HepG2 (cell line): ENCODE results near the gene PRDX6. TPM values are rescaled to one million over a fixed set of nuclear protein-coding genes. Genes with fewer than 3 reads are reported as not detected.

Source experiments
- AGO1 ChIP-seq: fragments of 200-400 bp; formaldehyde crosslinking; IDR thresholded peaks from 2 replicates; pipeline ENCODE4 v1.6.1; 2017; ENCODE audit warnings: mild to moderate bottlenecking, low read depth, low read length, moderate library complexity; ENCODE audit not compliant: poor library complexity, severe bottlenecking
- ATF1 ChIP-seq: IDR thresholded peaks from 2 replicates; pipeline ENCODE4 v1.6.1; 2016; ENCODE audit warnings: mild to moderate bottlenecking, control low read depth
- ATF6 ChIP-seq: sonication (generic); formaldehyde crosslinking; conservative IDR thresholded peaks from 2 replicates; pipeline ENCODE4 v1.4.0; 2020; ENCODE audit warnings: missing genetic modification reagents
- DMAP1 ChIP-seq: IDR thresholded peaks from 2 replicates; pipeline ENCODE4 v1.6.1; 2016
- GATAD1 ChIP-seq: IDR thresholded peaks from 2 replicates; pipeline ENCODE4 v1.6.1; 2016; ENCODE audit warnings: missing genetic modification reagents, missing compliant biosample characterization
- HNRNPUL1 ChIP-seq: fragments of 200-400 bp; formaldehyde crosslinking; IDR thresholded peaks from 2 replicates; pipeline ENCODE4 v1.6.1; 2017; ENCODE audit warnings: low read depth, mild to moderate bottlenecking, low read length, moderate library complexity
- KLF11 ChIP-seq: IDR thresholded peaks from 2 replicates; pipeline ENCODE4 v1.6.1; 2016; ENCODE audit warnings: missing compliant biosample characterization
- KLF16 ChIP-seq, 2 experiments: sonication (generic) in 1 of 2; formaldehyde crosslinking in 1 of 2; IDR thresholded peaks; 2 replicates each; pipeline versions ENCODE4 v1.6.1 to v1.8.0; 2016 to 2023; ENCODE audit warnings: missing genetic modification reagents in 2 of 2, missing compliant biosample characterization in 1 of 2
- TEAD3 ChIP-seq: optimal IDR thresholded peaks from 2 replicates; pipeline ENCODE3; 2016; ENCODE audit warnings: borderline replicate concordance
- THAP9 ChIP-seq: sonication (generic); formaldehyde crosslinking; IDR thresholded peaks from 2 replicates; pipeline ENCODE4; 2020; ENCODE audit warnings: missing genetic modification reagents, mild to moderate bottlenecking, borderline replicate concordance
- XRCC5 ChIP-seq: fragments of 200-400 bp; formaldehyde crosslinking; optimal IDR thresholded peaks from 2 replicates; pipeline ENCODE3; 2017; ENCODE audit warnings: mild to moderate bottlenecking, low read length
- ZBTB39 ChIP-seq: sonication (generic); formaldehyde crosslinking; IDR thresholded peaks from 2 replicates; pipeline ENCODE4 v1.5.0; 2020; ENCODE audit warnings: missing genetic modification reagents
- ZBTB43 ChIP-seq: sonication (generic); formaldehyde crosslinking; conservative IDR thresholded peaks from 2 replicates; pipeline ENCODE4 v1.4.0; 2020; ENCODE audit warnings: missing genetic modification reagents
- ZNF331 ChIP-seq: sonication (generic); formaldehyde crosslinking; IDR thresholded peaks from 2 replicates; pipeline ENCODE4 v1.4.0; 2020; ENCODE audit warnings: missing genetic modification reagents
- ZNF333 ChIP-seq: sonication (generic); formaldehyde crosslinking; IDR thresholded peaks from 2 replicates; pipeline ENCODE4 v1.4.0; 2020; ENCODE audit warnings: mild to moderate bottlenecking, missing genetic modification reagents, borderline replicate concordance
- ZSCAN29 ChIP-seq: sonication (generic); formaldehyde crosslinking; conservative IDR thresholded peaks from 2 replicates; pipeline ENCODE4 v1.4.0; 2020; ENCODE audit warnings: mild to moderate bottlenecking, missing genetic modification reagents
- polyA plus RNA-seq, 8 experiments: library from polyadenylated mRNA; depleted of rRNA in 3 of 8; stranded (reverse) in 7 of 8; unstranded in 1 of 8; fragments of >200 nt; fragmentation: Illumina TruSeq in 4 of 8; extraction: Trizol in 4 of 8; gene quantifications; 2 replicates each; pipeline versions ENCODE4 v1.2.1 to v1.2.3, GENCODE V29; 2011 to 2016; ENCODE audit warnings: low read depth in 4 of 8, missing spikeins in 1 of 8, mixed read lengths in 1 of 8; ENCODE audit not compliant: insufficient read depth in 1 of 8
- total RNA-seq, 5 experiments: library from RNA; depleted of rRNA; stranded (reverse); fragments of >200 nt; fragmentation: Illumina TruSeq; extraction: Trizol; gene quantifications; 2 replicates each; pipeline ENCODE4 v1.2.3, GENCODE V29; 2016; ENCODE audit warnings: low read depth in 1 of 5
- TF ChIP-seq, protein P1 (sequence below): IDR thresholded peaks from 2 replicates; pipeline ENCODE4 v1.6.1; 2018; ENCODE audit warnings: missing genetic modification reagents, mild to moderate bottlenecking, missing compliant biosample characterization
- TF ChIP-seq, protein P2 (sequence below): sonication (generic); formaldehyde crosslinking; IDR thresholded peaks from 2 replicates; pipeline ENCODE4 v1.4.0; 2020; ENCODE audit warnings: missing genetic modification reagents

Gene PRDX6
- total and polyA plus RNA-seq, 2 of the 13 experiments (the other 11 are each of a cell fraction or from before 2014, with no cell fraction given), result 224 to 309 TPM

- no peak for TF ChIP-seq ZBTB43
- TF ChIP-seq DMAP1, result 0 out of 2 replicates have a peak, but pooled peaks have one; percentile 13
- TF ChIP-seq THAP9, result no peak
- TF ChIP-seq ZNF331, result 0 out of 2 replicates have a peak, but pooled peaks have one; percentile 9
- TF ChIP-seq, protein P1, sequence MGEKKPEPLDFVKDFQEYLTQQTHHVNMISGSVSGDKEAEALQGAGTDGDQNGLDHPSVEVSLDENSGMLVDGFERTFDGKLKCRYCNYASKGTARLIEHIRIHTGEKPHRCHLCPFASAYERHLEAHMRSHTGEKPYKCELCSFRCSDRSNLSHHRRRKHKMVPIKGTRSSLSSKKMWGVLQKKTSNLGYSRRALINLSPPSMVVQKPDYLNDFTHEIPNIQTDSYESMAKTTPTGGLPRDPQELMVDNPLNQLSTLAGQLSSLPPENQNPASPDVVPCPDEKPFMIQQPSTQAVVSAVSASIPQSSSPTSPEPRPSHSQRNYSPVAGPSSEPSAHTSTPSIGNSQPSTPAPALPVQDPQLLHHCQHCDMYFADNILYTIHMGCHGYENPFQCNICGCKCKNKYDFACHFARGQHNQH (CRISPR knock-in tag), result no peak
- no peak for TF ChIP-seq ATF1
- no peak for TF ChIP-seq AGO1
- no peak; a peak in 1 of 4 replicates for TF ChIP-seq KLF16 (CRISPR knock-in tag; IDR thresholded peaks at IDR 0.05)
- no peak for TF ChIP-seq HNRNPUL1
- no peak for TF ChIP-seq ZNF333 (CRISPR knock-in tag)
- TF ChIP-seq, protein P2, sequence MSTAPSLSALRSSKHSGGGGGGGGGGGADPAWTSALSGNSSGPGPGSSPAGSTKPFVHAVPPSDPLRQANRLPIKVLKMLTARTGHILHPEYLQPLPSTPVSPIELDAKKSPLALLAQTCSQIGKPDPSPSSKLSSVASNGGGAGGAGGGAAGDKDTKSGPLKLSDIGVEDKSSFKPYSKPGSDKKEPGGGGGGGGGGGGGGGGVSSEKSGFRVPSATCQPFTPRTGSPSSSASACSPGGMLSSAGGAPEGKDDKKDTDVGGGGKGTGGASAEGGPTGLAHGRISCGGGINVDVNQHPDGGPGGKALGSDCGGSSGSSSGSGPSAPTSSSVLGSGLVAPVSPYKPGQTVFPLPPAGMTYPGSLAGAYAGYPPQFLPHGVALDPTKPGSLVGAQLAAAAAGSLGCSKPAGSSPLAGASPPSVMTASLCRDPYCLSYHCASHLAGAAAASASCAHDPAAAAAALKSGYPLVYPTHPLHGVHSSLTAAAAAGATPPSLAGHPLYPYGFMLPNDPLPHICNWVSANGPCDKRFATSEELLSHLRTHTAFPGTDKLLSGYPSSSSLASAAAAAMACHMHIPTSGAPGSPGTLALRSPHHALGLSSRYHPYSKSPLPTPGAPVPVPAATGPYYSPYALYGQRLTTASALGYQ (CRISPR knock-in tag), result no peak
- TF ChIP-seq ZBTB39 (CRISPR knock-in tag), result peak; percentile 70; the same call in 1 of the 2 replicates
- TF ChIP-seq ATF6 (CRISPR knock-in tag), result no peak
- no peak for TF ChIP-seq ZSCAN29 (CRISPR knock-in tag)
- no peak for TF ChIP-seq KLF11
- peak; percentile 26 for TF ChIP-seq TEAD3 (CRISPR knock-in tag)
- no peak for TF ChIP-seq XRCC5
- TF ChIP-seq GATAD1 (CRISPR knock-in tag), result peak; percentile 77; the same call in 1 of the 2 replicates
Measured at GRCh38 chr1:173476665-173477285, 360 bp upstream of the PRDX6 start (continued).
